ENCODE measurements around the gene EIF1AX. TPM values are rescaled to one million over a fixed set of nuclear protein-coding genes. Genes with fewer than 3 reads are reported as not detected.
"Not testable (repeated sequence)": the region's sequence is repeated elsewhere in the genome, so short reads cannot be mapped to it uniquely, and the experiment has no call there.

The EIF1AX gene
- polyA plus RNA-seq (2013, experiment 1 of 4) = 115 TPM
- 130 TPM for polyA plus RNA-seq (2013, experiment 2 of 4)
- polyA plus RNA-seq (2013, experiment 3 of 4) = 88.6 TPM
- polyA plus RNA-seq (2013, experiment 4 of 4) = 89.0 TPM

GRCh38 chrX:20141281-20142220, at the start of gene EIF1AX:
TSS of gene EIF1AX (minus strand) at chrX:20141838. CDS start at chrX:20141640, 198 bp downstream.
- H3K4me1 ChIP-seq (ENCODE audit: control insufficient read depth, insufficient read depth, low read length) = no peaks in the 10 kb centered on the region
- H3K27me3 ChIP-seq (ENCODE audit: control insufficient read depth, insufficient read depth, low read length, poor library complexity, severe bottlenecking) = no peaks in the 10 kb centered on the region
- H3K9me3 ChIP-seq (ENCODE audit: control insufficient read depth, low read length) = no peaks in the 10 kb centered on the region
- peak within 1 kb of the TSS; percentile 74 for H3K4me3 ChIP-seq (ENCODE audit: insufficient read depth, low read depth, low read length)
- H3K36me3 ChIP-seq (ENCODE audit: control insufficient read depth, insufficient read depth, low read length) = no peaks in the 10 kb centered on the region
- H3K27ac ChIP-seq (ENCODE audit: insufficient read depth, low read depth, low read length, poor library complexity, severe bottlenecking) = peak within 1 kb of the TSS; percentile 72
- 0 to 1% methylated on average over 61 to 76 of the region's 82 CpGs for WGBS, 2 experiments

GRCh38 chrX:20189171-20189570, 47.5 kb upstream of the EIF1AX start:
- Histone ChIP-seq H3K27me3 (ENCODE audit: control insufficient read depth, insufficient read depth, low read length, poor library complexity, severe bottlenecking) (no peaks in the 10 kb centered on the region), H3K36me3 (ENCODE audit: control insufficient read depth, insufficient read depth, low read length) (no peaks in the 10 kb centered on the region), H3K4me3 (ENCODE audit: insufficient read depth, low read depth, low read length) (no peak overlapping the region), H3K27ac (ENCODE audit: insufficient read depth, low read depth, low read length, poor library complexity, severe bottlenecking) (no peak overlapping the region), H3K4me1 (ENCODE audit: control insufficient read depth, insufficient read depth, low read length) (no peaks in the 10 kb centered on the region), H3K9me3 (ENCODE audit: control insufficient read depth, low read length) (no peaks in the 10 kb centered on the region)

DNA sequence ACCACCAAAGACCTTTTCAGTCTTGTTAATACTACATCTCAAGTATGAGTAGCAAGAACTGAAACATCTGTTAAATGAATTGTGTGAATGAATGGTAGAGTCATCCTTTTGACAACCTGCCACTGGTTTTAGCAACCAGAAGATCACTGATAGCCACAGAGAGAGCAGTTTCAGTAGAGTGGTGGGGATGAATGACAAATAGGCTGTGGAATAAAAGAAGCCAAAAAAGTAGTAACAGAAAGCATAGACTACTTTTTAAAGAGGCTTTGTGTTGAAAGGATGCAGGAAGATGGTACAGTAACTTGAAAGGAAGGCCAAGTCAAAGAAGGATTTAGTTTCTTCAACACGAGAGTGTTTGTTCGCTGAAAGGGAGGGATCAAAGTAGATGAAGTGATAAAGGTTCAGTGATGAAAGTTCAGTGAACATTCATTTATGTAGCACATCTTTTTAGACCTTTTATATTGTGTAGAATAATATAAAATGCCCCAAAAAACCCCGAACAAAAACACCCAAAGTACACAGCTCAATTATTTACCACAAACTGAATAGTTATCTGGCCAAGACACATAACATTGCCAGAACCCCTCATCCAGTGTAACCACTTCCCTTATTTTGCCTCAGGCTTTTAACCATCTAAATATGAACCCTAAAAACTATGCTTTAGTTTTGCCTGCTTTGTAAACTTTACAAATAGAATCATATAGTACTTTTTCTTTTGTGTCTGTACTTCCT, 40.1 kb upstream of the EIF1AX start:
- 87 to 100% methylated on average over 3 of the region's 3 CpGs for WGBS, 2 experiments
- H3K36me3 ChIP-seq (ENCODE audit: control insufficient read depth, insufficient read depth, low read length) = no peaks in the 10 kb centered on the region
- H3K27ac ChIP-seq (ENCODE audit: insufficient read depth, low read depth, low read length, poor library complexity, severe bottlenecking) = no peak overlapping the region
- H3K27me3 ChIP-seq (ENCODE audit: control insufficient read depth, insufficient read depth, low read length, poor library complexity, severe bottlenecking) = no peaks in the 10 kb centered on the region
- no peaks in the 10 kb centered on the region for H3K4me1 ChIP-seq (ENCODE audit: control insufficient read depth, insufficient read depth, low read length)
- H3K4me3 ChIP-seq (ENCODE audit: insufficient read depth, low read depth, low read length) = no peak overlapping the region
- H3K9me3 ChIP-seq (ENCODE audit: control insufficient read depth, low read length) = no peaks in the 10 kb centered on the region

DNA sequence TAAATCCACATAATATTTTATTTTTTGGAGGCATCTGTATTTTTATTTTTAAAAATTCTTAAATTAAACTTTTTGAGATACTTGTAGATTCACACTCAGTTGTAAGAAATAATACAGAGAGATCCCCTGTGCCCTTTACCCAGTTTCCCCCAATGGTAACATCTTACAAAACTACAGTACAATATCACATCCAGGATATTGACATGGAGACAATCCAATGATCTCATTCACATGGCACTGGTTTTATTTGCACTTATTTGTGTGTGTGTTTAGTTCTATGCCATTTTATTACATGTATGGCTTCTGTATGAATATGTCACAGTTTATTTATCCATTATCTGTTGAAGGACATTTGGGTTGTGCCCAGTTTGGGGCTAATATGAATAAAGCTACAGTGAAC, 35.5 kb upstream of the EIF1AX start:
- Histone ChIP-seq H3K4me1 (ENCODE audit: control insufficient read depth, insufficient read depth, low read length) (no peaks in the 10 kb centered on the region), H3K36me3 (ENCODE audit: control insufficient read depth, insufficient read depth, low read length) (no peaks in the 10 kb centered on the region), H3K4me3 (ENCODE audit: insufficient read depth, low read depth, low read length) (no peak overlapping the region)

DNA sequence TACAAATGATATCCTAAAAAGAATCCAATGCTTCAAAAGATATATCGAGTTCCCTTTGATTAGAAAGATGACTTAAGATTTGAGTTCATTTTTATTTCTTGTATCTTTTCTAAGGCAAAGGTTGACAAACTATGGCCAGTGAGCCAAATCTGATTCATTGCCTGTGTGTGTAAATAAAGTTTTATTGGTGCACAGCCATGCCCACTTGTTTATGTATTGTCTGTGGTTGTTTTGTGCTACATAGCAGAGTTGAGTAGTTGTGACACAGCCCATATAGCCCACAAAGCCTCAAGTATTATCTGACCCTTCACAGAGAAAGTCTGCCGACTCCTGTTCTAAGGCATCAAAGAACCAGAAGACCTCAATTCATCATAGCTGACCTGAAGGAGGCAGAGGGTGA, 32.2 kb upstream of the EIF1AX start:
- no peaks in the 10 kb centered on the region for H3K27me3 ChIP-seq (ENCODE audit: control insufficient read depth, insufficient read depth, low read length, poor library complexity, severe bottlenecking)
- no peaks in the 10 kb centered on the region for H3K36me3 ChIP-seq (ENCODE audit: control insufficient read depth, insufficient read depth, low read length)
- 100% methylated on average over 1 to 2 of the region's 2 CpGs for WGBS, 2 experiments

More for the DNA sequence above, 35.5 kb upstream of the EIF1AX start:
- H3K27me3 ChIP-seq (ENCODE audit: control insufficient read depth, insufficient read depth, low read length, poor library complexity, severe bottlenecking) = no peaks in the 10 kb centered on the region
- H3K9me3 ChIP-seq (ENCODE audit: control insufficient read depth, low read length) = no peaks in the 10 kb centered on the region
- H3K27ac ChIP-seq (ENCODE audit: insufficient read depth, low read depth, low read length, poor library complexity, severe bottlenecking) = no peak overlapping the region

DNA sequence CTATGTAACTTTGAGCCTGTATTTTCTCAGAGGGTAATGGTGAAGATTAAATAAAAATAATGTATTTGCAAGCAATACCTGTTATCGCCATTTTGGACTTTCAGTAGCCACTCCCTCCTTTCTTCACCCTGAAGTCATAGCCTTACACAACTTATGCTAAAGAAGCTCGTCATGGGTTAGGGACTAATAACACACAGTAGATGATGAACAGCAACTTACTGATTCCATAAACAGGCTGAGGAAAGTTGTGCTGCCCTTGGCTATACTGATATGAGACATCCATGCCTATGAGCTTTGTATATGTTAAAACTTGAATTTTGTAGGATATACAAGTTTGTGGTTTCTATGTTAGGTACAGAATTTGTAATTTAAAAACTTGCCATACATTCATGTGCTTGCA, 31.7 kb upstream of the EIF1AX start:
- H3K27me3 ChIP-seq (ENCODE audit: control insufficient read depth, insufficient read depth, low read length, poor library complexity, severe bottlenecking) = no peaks in the 10 kb centered on the region
- H3K36me3 ChIP-seq (ENCODE audit: control insufficient read depth, insufficient read depth, low read length) = no peaks in the 10 kb centered on the region
- H3K4me3 ChIP-seq (ENCODE audit: insufficient read depth, low read depth, low read length) = no peak overlapping the region
- H3K4me1 ChIP-seq (ENCODE audit: control insufficient read depth, insufficient read depth, low read length) = no peaks in the 10 kb centered on the region
- H3K27ac ChIP-seq (ENCODE audit: insufficient read depth, low read depth, low read length, poor library complexity, severe bottlenecking) = no peak overlapping the region
- no peaks in the 10 kb centered on the region for H3K9me3 ChIP-seq (ENCODE audit: control insufficient read depth, low read length)
- 92 to 94% methylated on average over 2 of the region's 2 CpGs for WGBS, 2 experiments

More for the DNA sequence above, 32.2 kb upstream of the EIF1AX start:
- Histone ChIP-seq H3K9me3 (ENCODE audit: control insufficient read depth, low read length) (no peaks in the 10 kb centered on the region), H3K4me1 (ENCODE audit: control insufficient read depth, insufficient read depth, low read length) (no peaks in the 10 kb centered on the region), H3K4me3 (ENCODE audit: insufficient read depth, low read depth, low read length) (no peak overlapping the region), H3K27ac (ENCODE audit: insufficient read depth, low read depth, low read length, poor library complexity, severe bottlenecking) (no peak overlapping the region)

DNA sequence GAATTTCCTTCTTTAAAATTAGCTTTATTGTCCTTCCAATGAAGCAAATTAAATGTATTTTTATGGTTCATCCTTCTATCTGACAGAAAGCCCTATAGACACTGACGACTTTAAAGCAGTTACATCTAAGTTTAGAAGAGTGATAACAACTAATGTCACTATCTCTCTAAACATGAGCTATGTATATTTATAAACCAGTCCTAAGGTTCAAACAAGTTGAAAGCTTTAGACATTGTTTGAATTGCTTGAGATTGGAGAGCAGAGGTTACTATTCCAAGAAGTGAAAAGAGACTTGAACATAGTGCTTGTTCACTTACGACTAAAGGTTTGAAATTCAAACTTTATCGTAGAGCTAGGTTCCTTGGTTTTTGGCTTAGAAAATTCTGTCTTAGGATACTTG, 30.2 kb upstream of the EIF1AX start:
- H3K27me3 ChIP-seq (ENCODE audit: control insufficient read depth, insufficient read depth, low read length, poor library complexity, severe bottlenecking) = no peaks in the 10 kb centered on the region
- H3K9me3 ChIP-seq (ENCODE audit: control insufficient read depth, low read length) = no peaks in the 10 kb centered on the region
- H3K4me3 ChIP-seq (ENCODE audit: insufficient read depth, low read depth, low read length) = no peak overlapping the region
- H3K4me1 ChIP-seq (ENCODE audit: control insufficient read depth, insufficient read depth, low read length) = no peaks in the 10 kb centered on the region
- 89 to 98% methylated on average over 2 to 3 of the region's 3 CpGs for WGBS, 2 experiments
- no peaks in the 10 kb centered on the region for H3K36me3 ChIP-seq (ENCODE audit: control insufficient read depth, insufficient read depth, low read length)
- H3K27ac ChIP-seq (ENCODE audit: insufficient read depth, low read depth, low read length, poor library complexity, severe bottlenecking) = no peak overlapping the region

GRCh38 chrX:20162516-20162915, 20.9 kb upstream of the EIF1AX start:
- H3K4me3 ChIP-seq (ENCODE audit: insufficient read depth, low read depth, low read length); H3K27me3 ChIP-seq (ENCODE audit: control insufficient read depth, insufficient read depth, low read length, poor library complexity, severe bottlenecking); H3K36me3 ChIP-seq (ENCODE audit: control insufficient read depth, insufficient read depth, low read length); H3K9me3 ChIP-seq (ENCODE audit: control insufficient read depth, low read length); H3K27ac ChIP-seq (ENCODE audit: insufficient read depth, low read depth, low read length, poor library complexity, severe bottlenecking); H3K4me1 ChIP-seq (ENCODE audit: control insufficient read depth, insufficient read depth, low read length): not testable (repeated sequence)

GRCh38 chrX:20159797-20160385, 18.3 kb upstream of the EIF1AX start:
- peaks cover 4% of the 10 kb centered on the region for H3K36me3 ChIP-seq (ENCODE audit: control insufficient read depth, insufficient read depth, low read length)
- no peaks in the 10 kb centered on the region for H3K9me3 ChIP-seq (ENCODE audit: control insufficient read depth, low read length)
- no peak overlapping the region for H3K27ac ChIP-seq (ENCODE audit: insufficient read depth, low read depth, low read length, poor library complexity, severe bottlenecking)
- WGBS, 2 experiments = 90 to 94% methylated on average over 4 of the region's 4 CpGs
- H3K4me1 ChIP-seq (ENCODE audit: control insufficient read depth, insufficient read depth, low read length) = no peaks in the 10 kb centered on the region
- no peaks in the 10 kb centered on the region for H3K27me3 ChIP-seq (ENCODE audit: control insufficient read depth, insufficient read depth, low read length, poor library complexity, severe bottlenecking)
- H3K4me3 ChIP-seq (ENCODE audit: insufficient read depth, low read depth, low read length) = no peak overlapping the region

GRCh38 chrX:20151689-20152088, 10.1 kb upstream of the EIF1AX start:
- Histone ChIP-seq H3K4me3 (ENCODE audit: insufficient read depth, low read depth, low read length) (no peak overlapping the region), H3K4me1 (ENCODE audit: control insufficient read depth, insufficient read depth, low read length) (no peaks in the 10 kb centered on the region), H3K36me3 (ENCODE audit: control insufficient read depth, insufficient read depth, low read length) (peaks cover 4% of the 10 kb centered on the region), H3K27ac (ENCODE audit: insufficient read depth, low read depth, low read length, poor library complexity, severe bottlenecking) (no peak overlapping the region), H3K9me3 (ENCODE audit: control insufficient read depth, low read length) (no peaks in the 10 kb centered on the region), H3K27me3 (ENCODE audit: control insufficient read depth, insufficient read depth, low read length, poor library complexity, severe bottlenecking) (no peaks in the 10 kb centered on the region)
- WGBS, 2 experiments = 95 to 100% methylated on average over 3 of the region's 3 CpGs

All from ectodermal cell (in vitro differentiated cells).